Erythroblast (primary cell): ENCODE results near the gene LRP5.

Source experiments
- GATA1 ChIP-seq: IDR thresholded peaks from 2 replicates; pipeline ENCODE4 v1.6.1; 2011; ENCODE audit warnings: low read depth, mild to moderate bottlenecking, control low read depth, low read length, moderate library complexity
- POLR2A ChIP-seq: IDR thresholded peaks from 2 replicates; pipeline ENCODE4 v1.6.1; 2011; ENCODE audit warnings: mild to moderate bottlenecking, low read length

GRCh38 chr11:68461575-68461917 lies 149.2 kb downstream of the LRP5 start:
- TF ChIP-seq POLR2A (no peak), GATA1 (no peak)
